ENCODE measurements around the gene DHRSX.
"Not testable (repeated sequence)": the region's sequence is repeated elsewhere in the genome, so short reads cannot be mapped to it uniquely, and the experiment has no call there.

DHRSX gene

GRCh38 chrX:2267890-2268289, 232.9 kb downstream of the DHRSX start:
- no peak overlapping the region for H3K27ac ChIP-seq
- POLR2A ChIA-PET (ENCODE audit: low non-redundant PET), result no interaction called here
- CTCF ChIA-PET, result no interaction called here
- no peak for TF ChIP-seq CTCF (conservative IDR thresholded peaks at IDR 0.05; ENCODE audit: low read depth)
- DNase-seq (ENCODE audit: low spot score), result no peak

- TF ChIP-seq CTCF (conservative IDR thresholded peaks at IDR 0.05; ENCODE audit: low read depth), result no peak
- no peak overlapping the region for H3K27ac ChIP-seq
- DNase-seq (ENCODE audit: low spot score), result no peak
- POLR2A ChIA-PET (ENCODE audit: low non-redundant PET), result no interaction called here
- CTCF ChIA-PET, result no interaction called here
These were observed 234.1 kb downstream of the DHRSX start for GRCh38 chrX:2266445-2267349.

GRCh38 chrX:2265658-2266444, 234.9 kb downstream of the DHRSX start:
- H3K27ac ChIP-seq; DNase-seq (ENCODE audit: low spot score); CTCF ChIA-PET; POLR2A ChIA-PET (ENCODE audit: low non-redundant PET): not testable (repeated sequence)

- CTCF ChIA-PET, result no interaction called here
- TF ChIP-seq CTCF (conservative IDR thresholded peaks at IDR 0.05; ENCODE audit: low read depth), result no peak
- POLR2A ChIA-PET (ENCODE audit: low non-redundant PET), result no interaction called here
- no peak overlapping the region for H3K27ac ChIP-seq
- DNase-seq (ENCODE audit: low spot score), result no peak
These were observed 236.4 kb downstream of the DHRSX start for GRCh38 chrX:2264179-2265030.

- TF ChIP-seq CTCF (conservative IDR thresholded peaks at IDR 0.05; ENCODE audit: low read depth), result no peak
- ChIA-PET CTCF (no interaction called here), POLR2A (ENCODE audit: low non-redundant PET) (no interaction called here)
- no peak overlapping the region for H3K27ac ChIP-seq
- DNase-seq (ENCODE audit: low spot score), result no peak
These were observed 237.6 kb downstream of the DHRSX start for GRCh38 chrX:2263203-2263602.

- H3K27ac ChIP-seq, result no peak overlapping the region
- ChIA-PET POLR2A (ENCODE audit: low non-redundant PET) (no interaction called here), CTCF (no interaction called here)
- TF ChIP-seq CTCF (conservative IDR thresholded peaks at IDR 0.05; ENCODE audit: low read depth), result no peak
- no peak for DNase-seq (ENCODE audit: low spot score)
These were observed 238.1 kb downstream of the DHRSX start for GRCh38 chrX:2262668-2263055.

All from RWPE1 (cell line).